Measurements from ENCODE around the gene PRPF19.
A peak's percentile ranks its signal among the peaks of the same experiment; 100 is the strongest.

Gene PRPF19

GRCh38 chr11:60855726-60856633 lies 50.4 kb downstream of the PRPF19 start, which contains the start of gene PTGDR2:
Gene PTGDR2, minus strand, starts transcription at chr11:60855950. Its CDS starts 2,228 bp downstream, at chr11:60853722.
- peak in 1 of 3 experiments; percentile 13 for DNase-seq

GRCh38 chr11:60854847-60855725 lies 51.3 kb downstream of the PRPF19 start:
- DNase-seq = no peak

GRCh38 chr11:60854140-60854846 lies 52.1 kb downstream of the PRPF19 start:
- no peak for DNase-seq

- no peak for DNase-seq
Observed at GRCh38 chr11:60852982-60853950, 53.1 kb downstream of the PRPF19 start.

GRCh38 chr11:60852117-60852981 lies 54.0 kb downstream of the PRPF19 start:
- DNase-seq = no peak

GRCh38 chr11:60851327-60852104 lies 54.9 kb downstream of the PRPF19 start:
- DNase-seq = no peak

- DNase-seq = no peak
Observed at GRCh38 chr11:60849641-60850520, 56.5 kb downstream of the PRPF19 start.

GRCh38 chr11:60848714-60849151 lies 57.7 kb downstream of the PRPF19 start:
- DNase-seq = no peak

GRCh38 chr11:60847896-60848295 lies 58.5 kb downstream of the PRPF19 start:
- DNase-seq = no peak

- no peak for DNase-seq
Observed at GRCh38 chr11:60847281-60847680, 59.1 kb downstream of the PRPF19 start.

- DNase-seq = no peak
Observed at GRCh38 chr11:60845338-60845737, 61.0 kb downstream of the PRPF19 start.

GRCh38 chr11:60844870-60845221 lies 61.5 kb downstream of the PRPF19 start:
- DNase-seq = no peak

GRCh38 chr11:60844045-60844869 lies 62.1 kb downstream of the PRPF19 start:
- no peak for DNase-seq

GRCh38 chr11:60842668-60843600 lies 63.5 kb downstream of the PRPF19 start:
- peak in 1 of 3 experiments; percentile 19 for DNase-seq

GRCh38 chr11:60841797-60842667 lies 64.4 kb downstream of the PRPF19 start, which contains the start of gene CCDC86:
Gene CCDC86, plus strand, starts transcription at chr11:60842113. Its CDS starts 12 bp downstream, at chr11:60842125.
- DNase-seq = peak; percentile 95 to 98 (median 97)

All from NCI-H1417 (cell line).